Muscle of arm (tissue), 12 donors: Measurements from ENCODE around the gene SUCLG2. TPM values are rescaled to one million over a fixed set of nuclear protein-coding genes. Genes with fewer than 3 reads are reported as not detected.

ENCODE experiments used
- DNase-seq: peaks from one replicate; pipeline ENCODE4 v3.0.0-alpha.2; 2013
- polyA plus RNA-seq, 12 donors: library from polyadenylated mRNA; unstranded; fragments of 120-200 nt; gene quantifications; one replicate each; pipeline ENCODE4 v1.2.1, GENCODE V29; 2013; ENCODE audit not compliant: insufficient read length in 12 of 12

SUCLG2 gene
- polyA plus RNA-seq, 12 donors: 31.4 to 45.8 (median 36.3) TPM; not detected in 1

DNA sequence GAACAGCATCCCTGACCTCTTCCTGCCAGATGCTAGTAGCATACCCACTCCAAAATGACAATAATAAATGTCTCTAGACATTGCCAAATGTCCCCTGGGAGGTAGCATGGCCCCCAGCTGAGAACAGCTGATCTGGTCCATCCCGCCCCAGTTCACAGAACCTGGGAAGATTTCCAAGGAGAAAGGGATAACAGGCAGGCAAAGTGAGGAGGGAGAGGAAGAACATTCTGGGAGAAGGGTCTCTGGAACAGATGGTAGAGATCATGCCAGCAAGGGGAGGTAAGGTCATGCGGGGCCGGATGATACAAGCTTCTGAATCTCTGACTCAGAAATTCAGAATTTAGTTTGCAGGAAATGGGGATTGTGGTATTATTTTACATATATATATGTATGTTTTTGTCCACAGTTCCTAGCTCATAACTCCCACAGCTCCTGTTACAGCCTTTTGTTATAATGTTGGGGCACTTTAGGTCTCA lies 192.7 kb downstream of the SUCLG2 start:
- no peak for DNase-seq

DNA sequence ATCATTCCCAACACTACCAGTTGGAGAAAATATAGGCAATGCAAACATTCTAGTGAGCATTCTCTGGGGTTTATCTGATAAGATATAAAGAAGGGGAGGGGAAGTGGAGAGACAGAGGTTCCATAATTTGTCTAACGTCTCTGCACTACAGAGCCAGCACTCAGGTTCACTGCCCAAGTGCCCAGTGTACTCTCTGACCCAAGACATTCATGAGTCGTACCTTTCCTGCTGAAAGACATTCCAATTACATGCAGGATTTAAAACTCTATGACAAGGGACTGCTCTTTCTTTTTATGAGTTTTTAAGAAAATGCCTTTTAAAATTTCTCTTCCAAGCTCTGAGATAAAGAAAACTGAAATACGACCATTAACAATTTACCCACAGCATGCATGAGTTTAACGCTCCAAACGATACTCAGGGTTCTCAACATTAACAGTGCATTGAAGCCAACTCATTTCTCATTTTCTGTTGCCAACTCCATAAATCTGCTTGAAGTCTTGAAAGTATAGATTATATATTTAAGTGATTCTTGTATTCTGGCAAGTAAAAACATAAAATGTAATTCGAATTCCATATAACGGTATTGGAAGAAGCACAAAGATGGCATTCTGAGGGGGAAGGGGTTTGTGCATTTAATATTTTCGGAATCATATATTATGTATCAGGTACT lies 193.4 kb downstream of the SUCLG2 start:
- DNase-seq: no peak

DNA sequence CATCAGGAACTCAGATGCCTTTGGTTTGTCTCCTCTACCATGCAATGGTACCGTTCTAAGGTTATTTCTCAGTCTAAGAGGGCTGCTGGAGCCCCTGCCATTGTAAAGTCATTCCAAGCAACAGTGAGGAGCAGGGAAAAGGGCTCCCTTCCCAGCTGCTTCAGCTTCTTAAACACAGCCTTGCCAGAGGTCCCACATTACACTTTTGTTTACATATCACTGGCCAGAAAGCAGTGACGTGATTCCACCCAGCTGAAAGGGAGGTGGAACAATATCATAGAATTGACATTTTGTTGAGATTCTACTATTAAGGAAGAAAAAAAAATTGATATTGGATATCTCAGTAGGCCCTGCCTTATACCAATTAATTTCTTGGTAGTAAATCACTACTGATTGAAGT lies 194.6 kb downstream of the SUCLG2 start:
- DNase-seq: no peak

DNA sequence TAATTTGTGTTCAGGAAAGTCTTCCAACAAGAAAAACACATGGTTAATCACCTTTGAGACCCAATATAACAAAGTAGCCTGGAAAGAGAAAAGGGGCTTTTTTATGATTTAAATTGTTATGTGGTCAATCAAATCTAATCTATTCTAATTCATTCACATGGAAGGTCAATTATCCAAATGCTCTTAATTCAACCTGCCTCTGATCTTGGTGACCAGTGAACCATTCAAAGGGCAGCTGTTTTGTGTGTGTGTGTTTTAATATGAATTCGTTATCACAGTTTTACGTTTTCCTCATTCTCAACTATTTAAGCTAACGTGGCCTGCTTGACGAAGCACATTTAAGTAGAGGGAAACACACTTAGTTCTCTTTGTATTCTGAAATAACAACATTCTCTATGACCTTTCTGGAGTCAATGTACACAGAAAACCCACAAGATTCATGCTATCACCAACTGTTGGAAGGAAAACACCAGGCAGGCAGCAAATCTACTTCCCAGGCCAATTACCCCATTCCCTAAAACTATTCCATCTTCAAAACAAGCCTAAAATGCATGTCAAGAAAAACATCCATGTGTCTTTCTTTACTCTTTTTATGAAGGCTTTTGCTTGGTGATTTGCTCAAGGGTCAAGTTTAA lies 195.4 kb downstream of the SUCLG2 start:
- no peak for DNase-seq

DNA sequence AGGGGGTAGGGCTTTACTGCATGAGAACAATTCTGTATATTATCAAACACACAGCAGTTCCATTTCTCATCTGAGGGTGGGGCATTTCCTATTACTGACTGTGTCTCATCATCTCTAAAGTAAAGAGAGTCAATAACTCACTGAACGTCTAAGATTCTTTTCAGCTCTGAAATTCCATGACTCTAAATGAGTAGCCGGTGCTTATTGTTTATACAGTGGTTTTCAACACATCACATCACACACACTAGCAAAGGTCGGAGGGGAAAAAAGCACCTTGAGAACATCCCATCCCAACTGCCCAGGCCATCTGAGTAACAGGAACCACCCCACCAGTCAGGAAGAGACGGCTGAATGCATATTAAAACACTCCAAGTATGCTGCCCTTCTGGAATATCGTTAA lies 196.0 kb downstream of the SUCLG2 start:
- DNase-seq: no peak

DNA sequence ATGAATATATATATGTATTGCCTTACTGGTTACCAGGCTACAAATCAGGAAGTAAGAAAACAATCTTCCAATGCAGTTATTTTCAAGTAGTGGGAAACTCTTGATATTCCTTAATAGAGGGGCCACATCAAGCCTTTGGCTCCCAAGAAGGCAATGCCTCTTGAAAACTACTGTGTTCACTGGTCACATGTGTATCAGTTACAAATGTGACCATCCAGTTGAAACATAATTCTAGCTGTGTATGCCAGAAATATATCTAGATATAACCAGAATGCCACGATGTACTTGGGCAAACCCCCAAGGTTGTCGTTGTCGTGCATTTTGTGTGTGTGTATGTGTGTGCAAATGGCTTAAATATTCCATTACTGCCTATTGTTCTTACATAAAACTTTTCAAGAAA lies 200.8 kb downstream of the SUCLG2 start:
- DNase-seq: no peak

DNA sequence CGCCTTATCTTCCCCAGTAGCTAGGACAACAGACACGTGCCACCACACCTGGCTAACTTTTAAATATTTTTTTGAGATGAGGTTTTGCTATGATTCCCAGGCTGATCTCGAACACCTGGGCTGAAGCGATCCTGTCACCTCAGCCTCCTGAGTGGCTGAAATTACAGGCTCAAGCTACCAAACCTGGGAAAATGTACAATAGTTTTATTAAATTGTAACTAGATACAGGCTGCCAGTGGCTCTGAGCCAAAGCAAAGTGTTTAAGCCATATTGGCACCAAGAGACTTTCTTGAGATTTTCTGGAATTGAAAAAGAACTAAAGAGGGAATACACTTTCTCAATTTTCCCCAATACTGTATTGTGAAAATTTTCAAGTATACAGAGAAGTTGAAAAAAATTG lies 204.3 kb downstream of the SUCLG2 start:
- no peak for DNase-seq

DNA sequence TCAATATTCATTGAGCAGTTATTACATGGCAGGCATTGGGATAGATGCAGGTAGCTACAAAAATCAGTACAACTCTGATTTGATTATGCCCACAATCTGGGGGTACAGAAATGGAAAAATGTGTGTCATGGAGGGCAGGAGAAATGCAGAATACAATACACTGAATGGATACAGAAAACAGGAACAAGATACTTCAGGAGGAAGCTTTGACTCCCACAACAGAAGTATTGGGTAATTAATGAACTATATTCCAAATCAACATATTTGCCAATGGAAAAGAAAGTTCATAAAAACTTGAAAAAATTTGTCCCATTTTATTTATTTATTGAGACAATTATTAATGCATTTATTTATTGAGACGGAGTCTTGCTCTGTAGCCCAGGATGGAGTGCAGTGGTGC lies 207.0 kb downstream of the SUCLG2 start:
- no peak for DNase-seq

DNA sequence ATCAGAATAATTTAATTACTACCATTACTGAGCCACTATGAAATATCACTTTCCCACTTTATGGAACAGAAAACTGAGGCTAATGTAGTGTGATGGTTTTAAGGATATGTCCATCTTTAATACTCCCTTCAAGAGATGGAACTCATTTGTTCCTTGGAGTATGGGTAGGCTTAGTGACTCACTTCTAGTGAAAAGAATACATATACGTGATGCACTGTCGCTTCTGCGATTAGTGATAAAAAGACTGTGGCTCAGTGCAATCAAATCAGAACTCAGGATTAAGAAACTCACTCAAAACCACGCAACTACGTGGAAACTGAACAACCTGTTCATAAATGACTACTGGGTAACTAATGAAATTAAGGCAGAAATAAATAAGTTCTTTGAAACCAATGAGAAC lies 216.6 kb downstream of the SUCLG2 start:
- no peak for DNase-seq

DNA sequence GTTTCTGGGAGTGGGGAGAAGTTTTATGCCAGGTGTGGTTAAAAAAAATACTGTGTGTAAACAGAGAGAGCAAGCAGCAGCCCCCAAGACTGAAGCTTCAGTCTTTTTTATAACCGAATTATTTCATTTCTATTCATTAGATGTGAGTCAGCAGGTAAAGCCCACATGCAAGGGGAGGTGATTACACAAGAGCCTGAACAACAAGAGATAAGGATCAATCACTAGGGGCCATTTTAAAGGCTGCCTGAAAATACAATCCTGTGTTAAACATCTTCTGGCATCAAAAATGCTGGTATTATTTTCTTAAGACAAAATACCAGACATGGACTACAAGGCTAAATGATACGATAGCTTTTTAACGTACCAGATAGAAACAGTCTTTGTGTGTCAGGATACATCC lies 217.3 kb downstream of the SUCLG2 start:
- no peak for DNase-seq

DNA sequence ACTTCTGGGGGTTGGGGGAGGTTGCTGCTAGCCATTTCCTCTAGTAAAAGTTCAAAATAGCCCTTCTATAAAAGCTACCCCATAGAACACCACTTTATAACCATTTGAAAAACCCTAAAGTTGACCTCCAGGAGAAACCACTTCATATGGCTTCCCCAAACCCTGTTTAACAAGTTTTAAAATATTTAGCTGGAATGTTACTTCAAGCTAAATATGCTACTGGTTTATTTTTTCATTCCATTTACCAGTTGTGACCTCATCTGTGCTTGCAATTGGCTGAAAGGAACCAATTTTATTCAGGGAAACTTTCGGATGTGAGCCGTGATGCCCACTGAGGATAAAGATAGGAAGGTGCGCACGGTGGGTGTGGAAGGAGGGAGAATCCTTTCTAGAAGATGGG lies 221.3 kb downstream of the SUCLG2 start:
- DNase-seq: no peak

DNA sequence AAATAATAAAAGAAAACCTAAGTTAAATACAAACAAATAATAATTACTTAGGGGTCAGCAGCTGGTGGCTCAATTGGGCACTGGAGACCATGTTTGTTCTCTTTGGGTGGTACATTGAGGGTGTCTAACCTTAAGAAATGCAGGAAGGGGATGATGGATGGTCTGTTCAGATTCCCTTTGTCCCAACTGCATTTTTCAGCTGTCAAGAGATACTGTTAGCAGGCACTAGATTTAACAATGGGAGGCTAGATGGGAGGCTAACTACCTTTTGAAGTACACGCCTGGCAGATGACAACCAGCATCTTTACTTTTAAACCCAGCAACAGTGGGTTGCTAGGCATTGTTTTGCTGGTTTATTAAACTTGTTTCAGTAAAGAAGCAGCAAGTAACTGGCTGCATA lies 222.5 kb downstream of the SUCLG2 start:
- no peak for DNase-seq

DNA sequence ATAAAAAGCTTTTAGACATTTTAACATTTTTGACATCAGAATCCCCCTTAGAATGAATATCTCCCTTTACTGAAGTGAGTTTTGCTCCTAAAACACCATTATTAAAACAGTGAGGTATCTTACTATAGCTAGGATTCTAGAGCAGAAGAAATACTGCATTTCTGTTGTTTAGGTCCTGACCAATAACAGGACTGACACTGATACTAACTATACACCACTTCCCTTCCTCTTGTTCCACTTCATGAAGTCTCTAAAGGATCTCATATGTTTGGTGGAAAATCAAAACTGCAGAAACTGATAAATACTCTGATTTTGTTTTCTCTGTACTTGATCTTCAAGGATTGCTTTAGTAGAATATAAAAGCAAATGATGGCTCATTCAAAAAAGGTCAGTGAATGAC lies 230.7 kb downstream of the SUCLG2 start:
- DNase-seq: no peak

DNA sequence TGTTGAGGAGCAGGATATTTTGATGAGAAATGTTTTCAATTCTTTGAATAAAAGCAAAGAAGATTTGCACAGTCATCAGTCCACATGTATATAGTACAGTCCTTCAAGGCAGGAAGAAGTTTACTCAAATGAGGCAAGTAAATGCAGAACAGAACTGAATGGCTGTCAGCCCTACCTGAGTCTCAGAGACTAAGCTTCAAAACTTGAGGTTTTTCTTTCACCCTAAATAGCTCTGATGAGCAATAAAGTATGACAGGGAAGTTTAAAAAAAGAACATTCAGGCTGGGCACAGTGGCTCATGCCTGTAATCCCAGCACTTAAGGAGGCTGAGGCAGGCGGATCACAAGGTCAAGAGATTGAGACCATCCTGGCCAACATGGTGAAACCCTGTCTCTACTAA lies 232.5 kb downstream of the SUCLG2 start:
- no peak for DNase-seq

DNA sequence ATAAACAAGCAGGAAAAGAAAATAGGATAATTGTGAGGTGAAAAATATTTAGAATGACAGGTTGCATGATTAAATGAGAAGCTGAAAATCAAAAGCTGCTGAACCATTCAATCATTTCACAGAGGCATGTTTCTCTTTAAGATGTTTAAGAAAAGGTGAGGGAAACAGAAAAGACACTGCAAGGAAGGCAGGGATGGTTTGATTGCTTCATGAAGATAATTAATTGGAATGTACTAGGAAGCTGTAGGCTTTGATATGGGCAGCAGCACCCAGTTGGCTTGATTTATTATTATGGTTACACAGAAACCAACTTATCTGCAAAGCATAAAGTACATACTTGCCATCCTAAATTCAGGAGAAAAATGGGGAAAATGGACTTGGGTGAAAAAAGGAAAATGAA lies 234.6 kb downstream of the SUCLG2 start:
- no peak for DNase-seq

DNA sequence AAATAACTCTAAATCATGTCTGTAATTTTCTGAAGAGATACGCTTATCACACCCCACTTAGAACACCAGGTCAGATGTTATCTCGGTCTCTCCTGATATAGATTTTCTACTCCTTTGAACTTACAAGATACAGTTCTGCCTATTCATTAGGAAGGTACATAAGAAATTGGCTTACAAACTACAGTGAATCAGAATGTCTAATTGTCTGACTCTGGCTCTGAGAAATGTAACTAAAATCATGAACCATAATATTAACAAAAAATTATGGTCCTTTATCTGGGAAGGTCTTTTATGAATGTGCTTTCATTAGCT lies 235.2 kb downstream of the SUCLG2 start:
- DNase-seq: no peak

DNA sequence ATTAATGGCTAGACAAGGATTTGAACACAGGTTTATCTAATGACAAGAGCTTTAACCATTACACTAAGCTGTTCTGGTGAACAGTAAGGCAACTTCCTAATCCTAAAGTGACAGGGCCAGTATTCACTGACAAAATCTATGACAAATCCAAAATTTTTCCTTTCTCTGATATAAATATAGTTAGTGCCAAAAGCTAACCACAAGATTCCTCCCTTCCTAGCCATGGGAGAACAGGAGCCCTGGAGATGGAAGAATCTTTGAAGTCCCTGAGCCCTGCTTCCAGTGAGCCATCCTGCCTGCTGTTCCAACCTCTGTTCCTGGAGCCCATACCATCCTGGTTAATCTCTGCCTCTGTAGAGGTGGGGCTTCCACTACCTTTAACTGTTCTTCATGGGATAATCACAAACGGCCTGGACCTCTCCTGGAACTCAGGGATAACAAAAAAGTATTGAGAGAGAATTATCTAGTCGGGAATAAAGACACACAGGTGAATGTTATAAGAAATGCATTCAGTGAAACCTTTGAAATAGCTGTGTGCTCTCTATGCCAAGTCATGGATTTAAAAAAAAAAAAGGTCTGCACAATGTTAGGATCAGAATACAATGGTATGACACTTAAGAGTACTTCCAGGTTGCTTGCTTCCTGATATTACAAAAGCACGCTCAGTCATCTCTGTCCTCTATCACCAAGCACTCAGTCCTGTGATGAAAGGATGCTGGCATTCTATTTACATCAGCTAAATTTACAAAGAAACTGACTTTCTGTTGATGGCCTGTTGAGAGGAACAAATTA lies 235.8 kb downstream of the SUCLG2 start:
- no peak for DNase-seq

DNA sequence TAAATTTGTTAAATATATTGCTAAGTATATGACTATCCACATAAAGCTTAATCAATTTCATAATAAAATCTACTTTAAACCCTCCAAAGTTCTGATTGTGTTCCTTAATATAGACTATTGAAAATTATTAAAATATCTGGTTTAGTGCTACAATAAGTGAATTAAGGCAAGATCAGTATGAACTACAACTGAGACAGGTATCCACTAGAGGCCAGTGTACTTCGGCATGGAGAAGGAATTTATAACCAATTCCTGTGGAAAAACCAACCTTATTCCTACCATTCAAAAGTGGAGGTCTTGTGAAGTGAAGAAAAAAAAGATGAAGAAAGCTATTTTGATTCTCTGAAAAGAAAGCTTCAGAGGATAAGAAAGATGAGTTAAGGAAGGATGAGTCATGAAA lies 237.7 kb downstream of the SUCLG2 start:
- no peak for DNase-seq

DNA sequence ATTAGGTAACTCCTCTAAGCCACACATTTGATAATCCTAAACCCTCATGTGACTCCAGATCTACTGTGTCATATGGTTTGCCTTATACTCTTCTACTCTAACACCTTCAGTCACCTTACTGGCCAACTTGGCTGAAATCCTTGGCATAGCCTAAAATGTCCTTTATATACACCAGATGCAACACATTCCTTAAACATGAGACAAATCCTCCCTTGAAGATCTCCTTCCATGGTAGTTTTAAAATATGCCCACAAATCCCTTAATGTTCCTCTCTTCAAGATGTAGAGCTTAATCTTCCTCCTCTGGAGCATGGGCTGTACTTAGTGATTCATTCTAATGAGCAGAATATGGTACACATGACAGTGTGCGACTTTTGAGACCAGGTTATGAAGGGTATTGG lies 238.9 kb downstream of the SUCLG2 start:
- DNase-seq: no peak

DNA sequence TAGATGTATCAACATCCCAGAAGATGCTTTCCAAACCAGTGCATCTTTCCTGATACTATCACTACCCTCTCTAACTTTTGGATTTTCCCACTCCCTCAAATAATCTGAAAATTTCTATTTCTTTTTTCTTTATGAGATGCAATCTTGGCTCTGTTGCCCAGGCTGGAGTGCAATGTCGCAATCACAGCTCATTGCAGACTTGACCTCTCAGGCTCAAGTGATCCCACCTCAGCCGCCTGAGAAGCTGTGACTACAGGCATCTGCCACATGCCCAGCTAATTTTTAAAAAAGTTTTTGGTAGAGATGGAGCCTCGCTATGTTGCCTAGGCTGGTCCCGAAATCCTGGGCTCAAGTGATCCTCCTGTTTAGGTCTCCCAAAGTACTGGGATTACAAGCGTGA lies 239.7 kb downstream of the SUCLG2 start:
- DNase-seq: no peak

DNA sequence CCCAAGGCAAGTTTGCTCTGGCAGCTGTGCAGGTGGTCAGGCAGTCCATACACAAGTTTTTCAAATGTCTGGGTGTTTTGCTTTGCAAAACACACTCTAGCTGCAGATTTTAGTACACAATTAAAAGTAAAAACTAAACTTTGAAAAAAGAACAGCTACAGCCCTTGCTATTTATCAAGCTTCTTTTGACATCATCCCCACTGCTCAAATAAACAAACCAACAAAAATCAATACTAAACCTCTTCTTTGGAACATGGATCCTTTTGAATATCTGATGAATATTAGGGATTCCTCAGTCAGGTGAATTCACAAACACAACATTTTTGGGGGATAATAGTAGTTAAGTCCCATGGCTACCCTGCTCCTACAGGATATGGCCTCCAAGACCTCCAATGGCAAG lies 249.2 kb downstream of the SUCLG2 start:
- DNase-seq: no peak

DNA sequence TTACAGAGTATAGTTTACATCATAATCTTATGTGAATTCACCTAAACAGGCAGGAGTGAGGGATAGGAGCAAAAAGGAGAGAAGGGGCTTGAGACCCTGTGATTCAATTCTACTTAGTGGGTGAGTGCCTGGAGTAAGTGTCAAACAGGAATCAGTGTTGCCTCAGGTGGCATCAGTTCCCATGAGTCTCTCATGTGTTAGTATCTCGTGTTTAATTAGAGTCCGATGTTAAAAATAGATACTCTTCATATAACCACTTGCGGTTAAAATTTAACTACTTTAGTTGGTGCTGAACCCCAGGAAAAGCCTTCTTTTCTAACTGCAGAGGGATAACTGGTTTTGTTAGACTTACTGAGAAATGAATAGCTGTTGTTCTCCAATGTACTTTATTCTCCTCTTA lies 251.5 kb downstream of the SUCLG2 start:
- DNase-seq: no peak

DNA sequence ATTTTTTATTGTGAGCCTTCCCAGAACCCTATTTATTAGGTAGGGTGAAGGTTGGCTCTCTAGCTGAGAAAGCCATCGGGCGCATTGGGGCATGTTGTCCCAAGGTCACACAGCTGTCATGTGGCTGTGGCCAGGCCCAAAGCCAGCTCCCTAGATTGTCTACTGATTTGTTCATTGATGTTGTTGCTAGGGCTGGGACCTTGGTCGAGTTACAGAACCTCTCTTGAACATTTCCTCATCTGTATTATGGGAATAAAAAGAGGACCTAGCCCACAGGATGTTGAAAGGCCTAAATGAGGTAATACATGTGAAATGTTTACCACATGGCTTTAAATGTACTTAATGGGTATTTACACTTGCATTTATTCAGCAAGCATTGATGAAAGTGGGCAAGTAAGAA lies 252.5 kb downstream of the SUCLG2 start:
- no peak for DNase-seq
